SK-N-MC (cell line): ENCODE results near the gene KIAA0825.
A peak's percentile ranks its signal among the peaks of the same experiment; 100 is the strongest.

ENCODE experiments used
- DNase-seq: peaks from one replicate; pipeline ENCODE4 v3.0.0-alpha.2; 2011; ENCODE audit warnings: low read depth, low spot score
- H3K27ac ChIP-seq: fragments of 200-600 bp; sonication (generic); 2 replicates; pipeline ENCODE4 v1.5.1; 2016; ENCODE audit warnings: mixed run types
- H3K36me3 ChIP-seq: fragments of 200-600 bp; sonication (generic); 2 replicates; pipeline ENCODE4 v1.6.1; 2017; ENCODE audit warnings: antibody characterized with exemption, low read length, mixed read lengths; ENCODE audit not compliant: insufficient read depth
- H3K4me3 ChIP-seq: fragments of 200-600 bp; sonication (generic); 2 replicates; pipeline ENCODE4 v1.5.1; 2016
- H3K9ac ChIP-seq: fragments of 200-600 bp; sonication (generic); 2 replicates; pipeline ENCODE4 v1.8.0; 2017; ENCODE audit warnings: mixed run types, mixed read lengths; ENCODE audit not compliant: insufficient read length
- H3K9me3 ChIP-seq: fragments of 200-600 bp; sonication (generic); 2 replicates; pipeline ENCODE4 v1.6.1; 2017; ENCODE audit warnings: low read depth, mild to moderate bottlenecking, antibody characterized with exemption, low read length, moderate library complexity, mixed read lengths
- EZH2 ChIP-seq: fragments of 200-600 bp; sonication (generic); IDR thresholded peaks from one replicate; pipeline ENCODE4 v1.6.1; 2017; ENCODE audit warnings: antibody characterized with exemption
- FOXP2 ChIP-seq: optimal IDR thresholded peaks from 2 replicates; pipeline ENCODE3; 2011; ENCODE audit warnings: mild to moderate bottlenecking, moderate library complexity; ENCODE audit not compliant: insufficient read depth; ENCODE audit errors: extremely low read length, control extremely low read depth
- POLR2AphosphoS5 ChIP-seq: IDR thresholded peaks from 2 replicates; pipeline ENCODE4 v1.6.1; 2012; ENCODE audit warnings: mild to moderate bottlenecking, low read depth, low read length, borderline replicate concordance

Gene KIAA0825

GRCh38 chr5:94260096-94260495, 358.3 kb downstream of the KIAA0825 start:
- no peak for DNase-seq
- TF ChIP-seq EZH2 (no peak), FOXP2 (no peak), POLR2AphosphoS5 (no peak)
- no peak overlapping the region for H3K4me3 ChIP-seq
- no peak overlapping the region for H3K27ac ChIP-seq
- H3K9ac ChIP-seq: no peak overlapping the region
- H3K9me3 ChIP-seq: no peaks in the 10 kb centered on the region
- no peaks in the 10 kb centered on the region for H3K36me3 ChIP-seq

DNA sequence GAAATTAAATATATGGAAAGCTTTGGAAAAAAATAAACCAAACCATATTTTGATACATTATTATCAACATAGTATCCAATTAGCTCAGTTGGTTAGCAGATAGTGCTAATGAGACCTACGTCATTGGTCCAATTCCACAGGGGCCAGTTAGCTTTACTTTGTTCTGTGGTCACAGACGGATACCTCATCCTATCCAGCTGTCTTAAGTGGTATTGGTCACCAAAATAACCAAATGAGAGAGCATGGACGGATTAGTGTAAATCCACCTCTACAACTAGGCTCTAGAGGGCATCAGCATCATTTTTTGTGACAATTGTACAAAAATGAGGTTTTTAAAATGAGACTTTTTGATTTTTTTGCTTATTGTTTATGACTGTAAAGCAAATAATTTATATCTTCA, 364.2 kb downstream of the KIAA0825 start:
- no peak overlapping the region for H3K27ac ChIP-seq
- H3K9me3 ChIP-seq: no peaks in the 10 kb centered on the region
- TF ChIP-seq POLR2AphosphoS5 (no peak), EZH2 (no peak), FOXP2 (no peak)
- no peak overlapping the region for H3K9ac ChIP-seq
- no peak for DNase-seq
- no peak overlapping the region for H3K4me3 ChIP-seq
- H3K36me3 ChIP-seq: no peaks in the 10 kb centered on the region

- Histone ChIP-seq H3K9me3 (no peaks in the 10 kb centered on the region), H3K9ac (no peak overlapping the region), H3K36me3 (no peaks in the 10 kb centered on the region), H3K4me3 (no peak overlapping the region), H3K27ac (no peak overlapping the region)
- TF ChIP-seq FOXP2 (no peak), EZH2 (no peak), POLR2AphosphoS5 (no peak)
- no peak for DNase-seq
Measured at GRCh38 chr5:94250985-94251384, 367.4 kb downstream of the KIAA0825 start.

DNA sequence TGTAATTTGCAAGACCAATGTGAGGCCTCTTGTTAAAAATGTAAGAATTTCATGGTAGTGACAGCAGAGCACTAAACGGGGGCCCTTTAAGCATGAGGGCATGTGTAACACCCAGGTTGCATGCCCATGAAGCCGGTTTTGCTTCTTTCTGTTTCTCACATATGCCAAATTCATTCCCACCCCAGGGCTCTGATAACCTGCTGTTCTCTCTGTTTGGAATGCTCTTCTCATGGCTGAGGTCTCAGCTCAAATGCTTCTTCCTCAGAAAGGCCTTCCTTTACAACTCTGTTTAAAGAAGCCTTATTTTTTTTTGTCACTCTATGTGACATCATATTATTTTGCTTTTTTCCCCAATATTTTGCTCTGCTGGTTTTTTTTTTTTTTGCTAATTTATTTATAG, 369.0 kb downstream of the KIAA0825 start:
- no peak for TF ChIP-seq EZH2
- no peak for TF ChIP-seq POLR2AphosphoS5
- no peak for TF ChIP-seq FOXP2

GRCh38 chr5:94248175-94248875, 370.1 kb downstream of the KIAA0825 start:
- Histone ChIP-seq H3K9me3 (no peaks in the 10 kb centered on the region), H3K4me3 (no peak overlapping the region), H3K9ac (no peak overlapping the region), H3K27ac (no peak overlapping the region), H3K36me3 (no peaks in the 10 kb centered on the region)
- no peak for DNase-seq
- no peak for TF ChIP-seq FOXP2
- no peak for TF ChIP-seq EZH2
- TF ChIP-seq POLR2AphosphoS5: no peak

More for the DNA sequence above, 369.0 kb downstream of the KIAA0825 start:
- H3K36me3 ChIP-seq: no peaks in the 10 kb centered on the region
- no peak overlapping the region for H3K9ac ChIP-seq
- no peak overlapping the region for H3K27ac ChIP-seq
- H3K9me3 ChIP-seq: no peaks in the 10 kb centered on the region
- H3K4me3 ChIP-seq: no peak overlapping the region
- no peak for DNase-seq

- peak overlapping the region; percentile 73 for H3K27ac ChIP-seq
- no peaks in the 10 kb centered on the region for H3K36me3 ChIP-seq
- peak; percentile 44 for DNase-seq
- TF ChIP-seq POLR2AphosphoS5 (no peak), EZH2 (no peak), FOXP2 (no peak)
- peak overlapping the region; percentile 47 for H3K4me3 ChIP-seq
- no peak overlapping the region for H3K9ac ChIP-seq
- H3K9me3 ChIP-seq: no peaks in the 10 kb centered on the region
Measured at GRCh38 chr5:94245608-94246007, 372.8 kb downstream of the KIAA0825 start.

- DNase-seq: no peak
- no peaks in the 10 kb centered on the region for H3K36me3 ChIP-seq
- no peaks in the 10 kb centered on the region for H3K9me3 ChIP-seq
- H3K9ac ChIP-seq: no peak overlapping the region
- TF ChIP-seq FOXP2 (no peak), POLR2AphosphoS5 (no peak), EZH2 (no peak)
- H3K4me3 ChIP-seq: no peak overlapping the region
- no peak overlapping the region for H3K27ac ChIP-seq
Measured at GRCh38 chr5:94244921-94245320, 373.5 kb downstream of the KIAA0825 start.

- Histone ChIP-seq H3K27ac (no peak overlapping the region), H3K4me3 (no peak overlapping the region), H3K9me3 (no peaks in the 10 kb centered on the region), H3K36me3 (no peaks in the 10 kb centered on the region), H3K9ac (no peak overlapping the region)
- TF ChIP-seq FOXP2 (no peak), EZH2 (no peak), POLR2AphosphoS5 (no peak)
- no peak for DNase-seq
Measured at GRCh38 chr5:94243612-94244011, 374.8 kb downstream of the KIAA0825 start.
